Testis (tissue), 2 donors: ENCODE measurements around the gene MAP2K5.

ENCODE experiments used
- CTCF ChIP-seq, 3 experiments: fragments of 450-650 bp in 2 of 3; fragments of 200-600 bp in 1 of 3; sonication (generic) in 1 of 3; IDR thresholded peaks; one replicate each; pipeline ENCODE4 v1.5.1; 2016 to 2019; ENCODE audit warnings: antibody characterized with exemption in 3 of 3, mild to moderate bottlenecking in 2 of 3, moderate library complexity in 1 of 3
- POLR2A ChIP-seq: fragments of 450-650 bp; IDR thresholded peaks from one replicate; pipeline ENCODE4 v1.6.1; 2017; ENCODE audit warnings: antibody characterized with exemption, mild to moderate bottlenecking, moderate library complexity

- no peak for TF ChIP-seq CTCF (IDR thresholded peaks at IDR 0.05)
- TF ChIP-seq POLR2A, result no peak
Observed at GRCh38 chr15:67660874-67661606, 118.5 kb downstream of the MAP2K5 start.
